Posterior cingulate gyrus (tissue), 11 donors: ENCODE data around the gene ZBTB24.
A peak's percentile ranks its signal among the peaks of the same experiment; 100 is the strongest.
"Not testable (repeated sequence)": the region's sequence is repeated elsewhere in the genome, so short reads cannot be mapped to it uniquely, and the experiment has no call there.

ENCODE experiments used
- DNase-seq, 10 donors: peaks; one replicate each; pipeline versions ENCODE4 v3.0.0 to v3.0.0-alpha.2; 2020 to 2021; ENCODE audit warnings: mixed read lengths in 3 of 10
- intact Hi-C: fragments of 100-400 bp; cut with DNase I; formaldehyde crosslinking; loops from one replicate; pipeline ENCODE4 v1.15.1; 2023

The ZBTB24 gene

GRCh38 chr6:109473120-109473519, 9.9 kb downstream of the ZBTB24 start:
- DNase-seq, result no peak
- intact Hi-C loops, result no loop called here

DNA sequence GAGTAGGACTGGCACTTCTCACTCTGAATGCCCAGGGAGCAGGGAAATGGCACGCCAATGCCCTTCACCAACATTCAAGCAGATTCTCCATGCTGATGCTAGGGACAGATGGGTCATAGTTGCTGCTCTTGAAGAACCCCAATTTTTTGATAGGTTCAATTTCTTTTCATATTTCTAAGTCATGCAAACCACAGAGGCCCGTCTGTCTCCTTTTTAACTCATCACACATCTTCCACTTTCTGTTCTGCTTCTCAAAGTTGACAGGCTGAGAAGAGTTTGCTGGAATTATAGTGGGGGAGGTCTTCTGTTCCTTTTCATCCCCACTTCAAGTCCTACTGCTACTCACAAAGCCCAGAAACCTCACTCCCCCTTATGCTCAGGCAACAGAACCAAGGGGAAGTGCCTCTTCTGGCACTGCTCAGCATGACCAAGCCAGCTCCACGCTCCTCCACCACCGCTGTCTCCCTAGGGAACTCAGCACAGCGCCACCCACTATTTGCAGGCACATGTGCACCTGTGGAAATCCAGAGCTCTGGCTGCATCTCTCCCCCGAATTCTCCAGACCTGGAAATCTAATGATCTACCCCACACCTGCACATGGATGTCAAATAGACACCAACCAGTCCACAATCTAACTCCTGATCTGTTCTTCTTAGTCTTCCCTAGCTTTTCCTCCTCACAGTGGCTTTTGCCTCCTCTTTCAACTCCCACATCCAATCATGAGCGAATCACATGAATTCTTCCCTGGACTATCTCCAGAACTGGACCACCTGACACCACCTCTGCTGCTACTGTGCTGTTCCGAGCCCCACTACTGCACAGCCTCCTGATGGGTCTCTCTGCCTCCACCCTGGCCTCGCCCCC, 10.7 kb downstream of the ZBTB24 start:
- intact Hi-C loops, result no loop called here
- DNase-seq, result peak in 6 of 10 donors; percentile 25 to 93 (median 70)

GRCh38 chr6:109471105-109471810, 11.8 kb downstream of the ZBTB24 start:
- intact Hi-C loops, result no loop called here
- DNase-seq, result no peak

GRCh38 chr6:109469591-109470189, 13.3 kb downstream of the ZBTB24 start:
- no peak for DNase-seq
- intact Hi-C loops, result no loop called here

- intact Hi-C loops, result no loop called here
- DNase-seq, result no peak
Observed at GRCh38 chr6:109467696-109468095, 15.3 kb downstream of the ZBTB24 start.

GRCh38 chr6:109466212-109466923, 16.7 kb downstream of the ZBTB24 start:
- no peak for DNase-seq
- intact Hi-C loops, result no loop called here

- peak in 7 of 10 donors; percentile 39 to 93 (median 55) for DNase-seq
- intact Hi-C loops, result no loop called here
Observed at GRCh38 chr6:109465772-109466171, 17.2 kb downstream of the ZBTB24 start.

GRCh38 chr6:109461733-109462526, 21.1 kb downstream of the ZBTB24 start:
- intact Hi-C loops, result no loop called here
- no peak for DNase-seq

DNA sequence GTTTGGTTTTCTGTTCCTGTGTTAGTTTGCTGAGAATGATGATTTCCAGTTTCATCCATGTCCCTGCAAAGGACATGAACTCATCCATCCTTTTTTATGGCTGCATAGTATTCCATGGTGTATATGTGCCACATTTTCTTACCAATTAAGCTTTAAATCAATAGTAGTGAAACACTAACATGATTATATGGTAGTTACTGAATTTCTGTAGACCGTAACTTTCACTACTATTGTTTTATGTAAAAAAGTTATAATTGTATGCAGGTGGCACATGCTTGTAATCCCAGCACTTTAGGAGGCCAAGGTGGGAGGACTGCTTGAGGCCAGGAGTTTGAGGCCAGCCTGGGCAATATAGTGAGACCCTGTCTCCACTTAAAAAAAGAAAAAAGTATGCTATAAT, 21.8 kb downstream of the ZBTB24 start:
- intact Hi-C loops, DNase-seq: not testable (repeated sequence)

DNA sequence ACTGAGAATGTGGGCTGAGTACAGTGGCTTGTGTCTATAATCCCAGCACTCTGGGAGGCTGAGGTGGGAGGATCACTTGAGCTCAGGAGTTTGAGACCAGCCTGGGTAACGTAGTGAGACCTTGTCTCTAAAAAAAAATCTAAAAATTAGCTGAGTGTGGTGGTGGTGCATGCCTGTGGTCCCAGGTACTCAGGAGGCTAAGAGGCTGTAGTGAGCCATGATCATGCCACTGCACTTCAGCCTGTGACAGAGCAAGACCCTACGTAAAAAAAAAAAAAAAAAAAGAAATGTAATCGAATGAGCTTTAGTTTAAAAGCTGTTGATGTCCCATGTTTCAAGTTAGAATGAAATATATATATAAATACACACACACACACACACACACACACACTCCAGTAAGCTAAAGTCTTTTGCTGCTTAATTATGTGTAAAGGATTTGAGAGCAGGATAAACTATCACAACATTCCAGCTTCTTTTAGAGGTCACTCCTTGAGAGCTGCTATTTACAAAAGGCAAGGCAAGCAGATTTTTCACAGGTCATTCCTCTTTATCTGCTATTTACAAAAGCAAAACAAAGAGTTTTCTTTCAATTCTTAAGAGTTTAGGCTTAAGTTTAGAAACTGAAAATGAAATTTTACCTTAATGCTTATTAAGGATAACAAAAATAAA, 22.7 kb downstream of the ZBTB24 start:
- intact Hi-C loops, result no loop called here
- no peak for DNase-seq

GRCh38 chr6:109458774-109459531, 24.1 kb downstream of the ZBTB24 start:
- intact Hi-C loops, result no loop called here
- DNase-seq, result no peak

DNA sequence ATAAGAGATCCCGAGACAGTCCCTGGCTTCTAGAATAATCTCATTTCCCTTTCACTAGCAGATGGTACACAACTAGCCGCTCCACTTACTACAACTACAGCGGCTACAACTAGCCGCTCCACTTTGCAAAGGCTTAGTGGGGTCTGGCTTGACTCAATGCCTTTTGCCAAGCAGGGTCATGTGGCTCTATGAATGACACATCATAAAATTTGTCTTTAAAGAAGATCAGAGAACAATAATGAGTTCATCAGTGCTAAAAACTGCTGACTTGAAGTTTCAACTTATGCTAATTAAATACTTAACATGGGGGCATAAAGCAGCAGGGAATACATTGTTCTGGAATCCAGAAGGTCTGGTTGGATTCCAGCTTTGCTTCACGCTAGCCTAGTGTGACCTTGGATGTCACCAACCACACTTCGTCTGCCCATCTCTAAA, 25.4 kb downstream of the ZBTB24 start:
- intact Hi-C loops, result no loop called here
- no peak for DNase-seq

GRCh38 chr6:109456710-109457561, 26.1 kb downstream of the ZBTB24 start:
- intact Hi-C loops, result no loop called here
- peak in 1 of 10 donors; percentile 86 for DNase-seq

DNA sequence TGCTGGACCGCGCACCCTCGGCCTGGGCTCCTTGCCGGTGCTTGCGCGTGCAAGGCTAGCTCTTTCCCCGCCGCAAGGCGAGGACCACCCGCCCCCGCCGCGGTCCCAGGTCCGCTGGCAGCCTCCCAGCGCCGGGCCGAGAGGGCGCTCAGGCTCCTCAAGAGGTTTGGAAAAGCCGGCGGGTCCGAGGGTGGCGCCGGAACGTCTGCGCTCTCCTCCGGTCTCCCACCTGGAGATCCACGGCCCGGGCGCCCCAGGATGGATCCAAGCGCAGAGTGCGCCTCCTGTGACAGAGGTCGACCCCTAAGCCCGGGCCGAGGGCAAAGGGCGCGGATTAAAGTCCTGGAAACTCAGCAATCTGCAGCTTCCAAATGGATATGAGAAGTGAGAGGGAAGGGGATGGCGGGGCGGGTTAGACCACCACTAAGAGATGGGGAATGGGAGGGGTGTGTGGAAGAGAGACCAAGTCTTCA, 26.9 kb downstream of the ZBTB24 start:
- peak in 1 of 10 donors; percentile 86 for DNase-seq
- intact Hi-C loops, result no loop called here

DNA sequence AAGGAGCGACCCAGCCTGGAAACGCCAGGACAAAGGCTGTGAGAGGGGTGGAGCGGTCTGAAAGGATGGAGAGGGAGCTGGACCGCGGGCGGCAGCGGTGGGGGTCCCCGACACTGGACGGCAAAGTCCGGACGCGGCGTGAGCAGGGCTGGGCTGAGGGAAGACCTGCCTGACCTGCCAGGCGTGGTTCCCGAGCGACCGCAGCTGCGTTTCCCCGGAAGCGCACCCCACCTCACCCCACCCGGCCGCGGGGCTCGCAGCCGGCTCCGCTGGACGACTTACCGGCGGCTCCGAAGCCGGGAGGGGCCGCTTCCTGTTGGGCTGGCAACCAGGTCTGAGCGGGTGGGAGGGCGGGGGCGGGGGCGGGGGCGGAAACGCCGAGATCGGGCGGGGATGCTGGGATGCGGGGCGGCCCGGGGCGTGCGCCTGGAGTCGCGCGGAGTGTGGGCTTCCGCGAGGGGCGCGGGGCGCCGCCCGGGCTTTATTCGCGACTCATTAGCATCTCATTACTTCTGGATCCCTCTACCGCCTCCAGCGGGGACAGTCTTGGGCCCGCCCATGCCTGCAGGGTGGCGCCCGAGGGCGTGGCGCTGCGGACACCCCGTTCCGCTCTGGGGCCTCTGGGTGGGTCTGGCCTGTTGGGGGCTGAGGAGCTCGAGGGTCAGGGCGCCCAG, 27.4 kb downstream of the ZBTB24 start, which contains the start of gene MICAL1:
MICAL1 (minus strand) TSS at position 336 of the 674 bp plus-strand sequence. CDS start 1,576 bp downstream, outside the sequence.
- DNase-seq, result peak in 8 of 10 donors; percentile 46 to 92 (median 60)
- intact Hi-C loops, result no loop called here
